HCT116 (cell line): ENCODE results near the gene PDHX. TPM values are rescaled to one million over a fixed set of nuclear protein-coding genes. Genes with fewer than 3 reads are reported as not detected.

Source experiments
- ATAC-seq: fragments of 200-7000 bp; cut with Tn5 transposase; 2 replicates; pipeline ENCODE4 v1.9.1; 2020; ENCODE audit warnings: mild to moderate bottlenecking, moderate library complexity
- BruUV-seq: library from RNA; stranded (reverse); fragments of 400-500 nt; replicated peaks from 2 replicates; lab custom pipeline; 2021; lab: Mats Ljungman, UMichigan
- CTCF ChIA-PET: fragments of 300-600 bp; sonication (Branson Sonifier 250); formaldehyde crosslinking; loops from one replicate; lab custom pipeline; 2021; ENCODE audit warnings: antibody characterized with exemption; lab: Charles Lee
- POLR2A ChIA-PET: fragments of 300-600, 350-600 bp; sonication (Branson Sonifier 250); formaldehyde crosslinking; loops from one replicate; lab custom pipeline; 2021; ENCODE audit warnings: antibody characterized with exemption; lab: Charles Lee
- RAD21 ChIA-PET, 2 experiments: fragments of 300-600 bp; sonication (Branson Sonifier 250); formaldehyde crosslinking; loops; one replicate each; lab custom pipeline; 2023; ENCODE audit warnings: low total read pairs in 2 of 2; ENCODE audit not compliant: uncharacterized antibody in 2 of 2, unreplicated experiment in 2 of 2, low non-redundant PET in 1 of 2; lab: Charles Lee
- DNase-seq: peaks from one replicate; pipeline ENCODE4 v3.0.0-alpha.2; 2010; ENCODE audit warnings: low read depth, low spot score
- H2AFZ ChIP-seq: fragments of 200-600 bp; shearing (Covaris generic), sonication (generic); 2 replicates; pipeline ENCODE4 v1.6.1; 2017; ENCODE audit warnings: low read depth, mixed run types, mixed read lengths, antibody characterized with exemption, low read length; ENCODE audit not compliant: poor library complexity, severe bottlenecking
- H3K27ac ChIP-seq: 2 replicates; pipeline ENCODE4 v1.5.1; 2012; ENCODE audit warnings: low read depth, low read length
- H3K27me3 ChIP-seq: fragments of 200-600 bp; sonication (generic); 2 replicates; pipeline ENCODE4 v1.6.1; 2016; ENCODE audit warnings: mixed run types, low read length, mixed read lengths; ENCODE audit not compliant: insufficient read depth
- H3K36me3 ChIP-seq, 2 experiments: fragments of 200-500 bp in 1 of 2; fragments of 200-600 bp in 1 of 2; sonication (Bioruptor generic) in 1 of 2; sonication (generic) in 1 of 2; 2 replicates each; pipeline versions ENCODE4 v1.5.1 to v1.6.1; 2014 to 2016; ENCODE audit warnings: low read length in 2 of 2, inconsistent platforms in 1 of 2, mixed read lengths in 1 of 2, mixed run types in 1 of 2; ENCODE audit not compliant: insufficient read depth in 2 of 2, control insufficient read depth in 1 of 2
- H3K4me1 ChIP-seq, 2 experiments: fragments of 200-600 bp in 1 of 2; sonication (generic) in 1 of 2; 2 replicates each; pipeline versions ENCODE4 v1.5.1 to v1.6.1; 2012 to 2017; ENCODE audit warnings: low read length in 2 of 2, inconsistent platforms in 1 of 2, mild to moderate bottlenecking in 1 of 2, mixed read lengths in 1 of 2, mixed run types in 1 of 2, moderate library complexity in 1 of 2; ENCODE audit not compliant: insufficient read depth in 2 of 2, control insufficient read depth in 1 of 2
- H3K4me2 ChIP-seq: fragments of 200-600 bp; sonication (generic); 2 replicates; pipeline ENCODE4 v1.6.1; 2017; ENCODE audit warnings: mixed run types, low read length, mixed read lengths
- H3K4me3 ChIP-seq, 2 experiments: fragments of 200-600 bp in 1 of 2; sonication (generic) in 1 of 2; replicated peaks in 1 of 2; 2 replicates each; pipeline ENCODE4 v1.5.1; 2011 to 2016; ENCODE audit warnings: low read length in 2 of 2, control low read depth in 1 of 2, low read depth in 1 of 2, mild to moderate bottlenecking in 1 of 2, mixed read lengths in 1 of 2, mixed run types in 1 of 2
- H3K79me2 ChIP-seq: fragments of 200-600 bp; sonication (generic); 2 replicates; pipeline ENCODE4 v1.6.1; 2017; ENCODE audit warnings: mild to moderate bottlenecking, mixed run types, low read length, moderate library complexity, mixed read lengths; ENCODE audit not compliant: insufficient read depth
- H3K9ac ChIP-seq: fragments of 200-600 bp; sonication (generic); 2 replicates; pipeline ENCODE4 v1.6.1; 2016; ENCODE audit warnings: low read length, mixed read lengths
- H3K9me2 ChIP-seq: fragments of 200-600 bp; sonication (generic), shearing (Covaris generic); 2 replicates; pipeline ENCODE4 v1.6.1; 2017; ENCODE audit warnings: mixed run types, mild to moderate bottlenecking, moderate library complexity; ENCODE audit not compliant: insufficient read depth
- H3K9me3 ChIP-seq, 2 experiments: fragments of 200-500 bp in 1 of 2; fragments of 200-600 bp in 1 of 2; sonication (Bioruptor generic) in 1 of 2; sonication (generic) in 1 of 2; 2 replicates each; pipeline ENCODE4 v1.6.1; 2014 to 2017; ENCODE audit warnings: low read length in 2 of 2, mixed read lengths in 2 of 2, inconsistent platforms in 1 of 2, low read depth in 1 of 2, mild to moderate bottlenecking in 1 of 2, mixed run types in 1 of 2, moderate library complexity in 1 of 2; ENCODE audit not compliant: control insufficient read depth in 1 of 2, insufficient read depth in 1 of 2
- H4K20me1 ChIP-seq: fragments of 200-600 bp; sonication (generic), shearing (Covaris generic); 2 replicates; pipeline ENCODE4 v1.6.1; 2017; ENCODE audit warnings: mixed run types, mild to moderate bottlenecking, moderate library complexity; ENCODE audit not compliant: insufficient read depth
- POLR2A ChIP-seq: IDR thresholded peaks from 2 replicates; pipeline ENCODE4 v1.7.0; 2011; ENCODE audit warnings: borderline replicate concordance; ENCODE audit not compliant: insufficient read depth, insufficient read length; ENCODE audit errors: extremely low read depth
- RAD21 ChIP-seq: IDR thresholded peaks from 2 replicates; pipeline ENCODE4 v1.6.1; 2012; ENCODE audit warnings: low read depth, mild to moderate bottlenecking
- SRF ChIP-seq: IDR thresholded peaks from 2 replicates; pipeline ENCODE4 v1.6.1; 2012; ENCODE audit warnings: low read depth
- TCF7L2 ChIP-seq: IDR thresholded peaks from 2 replicates; pipeline ENCODE4 v1.7.0; 2011; ENCODE audit warnings: borderline replicate concordance, inconsistent platforms; ENCODE audit not compliant: insufficient read depth, insufficient read length; ENCODE audit errors: extremely low read depth
- intact Hi-C: fragments of 100-400 bp; cut with micrococcal nuclease; formaldehyde crosslinking; loops from 2 replicates; pipeline ENCODE4 v1.10.0; 2022
- total RNA-seq: library from RNA; stranded (reverse); gene quantifications from one replicate; pipeline ENCODE4 v1.2.1, GENCODE V29; 2021; ENCODE audit not compliant: unreplicated experiment

Gene PDHX
- total RNA-seq, 1 experiment from 2014 or later = 36.6 TPM

DNA sequence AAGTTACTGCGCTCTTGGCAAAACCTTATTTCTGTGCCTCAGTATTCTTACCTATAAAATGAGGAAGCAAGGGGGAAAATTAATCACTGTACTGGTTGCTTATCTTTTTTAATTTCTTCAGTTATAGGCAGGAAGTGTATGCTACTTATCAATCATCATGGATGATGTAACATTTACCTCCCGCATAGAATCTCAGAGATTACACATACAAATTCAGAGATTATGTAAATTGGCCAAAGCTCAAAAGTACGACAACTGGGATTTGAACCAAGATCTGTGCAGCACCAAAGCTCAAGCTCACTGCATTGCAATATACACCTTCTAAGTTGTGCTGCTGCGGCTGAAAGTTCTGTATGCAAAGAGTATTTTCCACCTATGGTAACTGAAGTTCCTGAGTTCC, 83.0 kb downstream of the PDHX start:
- no peak for TF ChIP-seq POLR2A
- CTCF ChIA-PET = interaction anchor here (0.8 to 1.3 kb wide), 5 partner anchors 73 to 390 kb away, joined by 3 to 5 read pairs (median 3); no protein-coding TSS in a partner anchor
- no peak for ATAC-seq
- intact Hi-C loops = loop anchor here (2.0 to 5.0 kb wide), 2 partner anchors 223 to 239 kb away; no protein-coding TSS in a partner anchor
- H3K79me2 ChIP-seq = no peaks in the 10 kb centered on the region
- H3K4me2 ChIP-seq = no peak overlapping the region
- POLR2A ChIA-PET = interaction anchor here (0.9 to 1.0 kb wide), 2 partner anchors 140 to 141 kb away, joined by 3 read pairs; no protein-coding TSS in a partner anchor
- no peaks in the 10 kb centered on the region for H4K20me1 ChIP-seq
- H3K27me3 ChIP-seq = no peaks in the 10 kb centered on the region
- H2AFZ ChIP-seq = no peak overlapping the region
- RAD21 ChIA-PET = no interaction called here
- H3K9me2 ChIP-seq = no peaks in the 10 kb centered on the region
- BruUV-seq = no TSS peak
- H3K4me3 ChIP-seq = no peak overlapping the region
- peaks cover 13 to 14% of the 10 kb centered on the region in 2 experiments; a peak in 3 of 4 replicates for H3K4me1 ChIP-seq
- H3K36me3 ChIP-seq = no peaks in the 10 kb centered on the region
- H3K9ac ChIP-seq = no peak overlapping the region
- no peak overlapping the region for H3K27ac ChIP-seq
- no peaks in the 10 kb centered on the region for H3K9me3 ChIP-seq
- DNase-seq = no peak

DNA sequence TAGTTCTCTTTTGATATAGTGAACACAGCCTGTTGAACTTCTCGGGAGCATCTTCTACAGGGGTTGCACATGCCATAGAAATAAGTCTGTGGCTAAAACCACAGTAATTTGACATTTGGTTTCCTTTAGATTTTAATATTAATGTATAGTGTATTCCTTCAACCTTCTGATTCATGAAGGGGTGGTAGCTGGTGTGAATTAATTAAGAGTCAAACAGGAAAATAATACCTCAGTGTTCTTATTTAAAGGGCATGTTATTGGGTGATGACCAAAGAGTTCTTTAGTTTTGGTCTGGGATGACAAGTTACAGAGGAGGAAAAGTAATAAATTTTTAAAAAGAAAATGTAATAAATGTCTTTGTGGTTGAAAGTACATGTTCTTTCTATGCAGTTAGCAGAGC, 86.8 kb downstream of the PDHX start:
- H3K36me3 ChIP-seq = no peaks in the 10 kb centered on the region
- no peak overlapping the region for H3K27ac ChIP-seq
- intact Hi-C loops = no loop called here
- CTCF ChIA-PET = no interaction called here
- H3K9ac ChIP-seq = no peak overlapping the region
- no peak overlapping the region for H2AFZ ChIP-seq
- no peaks in the 10 kb centered on the region for H3K27me3 ChIP-seq
- peaks cover 42 to 48% of the 10 kb centered on the region in 2 experiments for H3K4me1 ChIP-seq
- H3K4me3 ChIP-seq = no peak overlapping the region
- no TSS peak for BruUV-seq
- RAD21 ChIA-PET = no interaction called here
- H3K79me2 ChIP-seq = no peaks in the 10 kb centered on the region
- POLR2A ChIA-PET = interaction anchor here (1.5 to 1.6 kb wide), 2 partner anchors 137 to 388 kb away, joined by 3 to 5 read pairs; no protein-coding TSS in a partner anchor
- ATAC-seq (no peak), DNase-seq (no peak)
- TF ChIP-seq RAD21 (no peak), TCF7L2 (no peak), SRF (no peak)
- no peaks in the 10 kb centered on the region for H4K20me1 ChIP-seq
- no peaks in the 10 kb centered on the region for H3K9me3 ChIP-seq
- no peaks in the 10 kb centered on the region for H3K9me2 ChIP-seq
- no peak overlapping the region for H3K4me2 ChIP-seq
